D341Med (cell line): ENCODE measurements around the gene COL11A1.

ENCODE experiments used
- DNase-seq: peaks from one replicate; pipeline ENCODE4 v3.0.0; 2012; ENCODE audit warnings: low spot score

The COL11A1 gene

GRCh38 chr1:102899935-102900334 is 208.4 kb downstream of the COL11A1 start:
- DNase-seq: no peak

GRCh38 chr1:102897557-102897956 is 210.8 kb downstream of the COL11A1 start:
- DNase-seq: no peak

DNA sequence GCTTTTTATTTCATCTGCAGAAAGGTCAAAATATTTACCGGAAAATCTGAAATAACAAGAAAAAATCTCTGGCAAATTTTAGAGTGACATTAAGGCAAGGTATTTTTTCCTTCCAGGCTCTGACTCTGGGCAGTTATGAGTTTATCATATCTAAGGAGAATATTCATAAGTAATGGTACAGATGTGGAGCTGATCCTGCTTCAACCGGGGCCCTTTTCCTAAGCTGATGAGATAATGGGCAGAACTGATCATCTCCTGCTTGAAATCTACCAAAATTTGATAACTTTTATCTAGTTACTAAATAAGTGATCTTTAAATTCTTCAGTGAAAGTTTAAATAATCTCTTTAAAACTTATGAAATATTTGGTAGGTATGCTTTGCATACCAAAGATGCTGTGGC is 211.6 kb downstream of the COL11A1 start:
- DNase-seq: no peak

GRCh38 chr1:102896286-102896685 is 212.0 kb downstream of the COL11A1 start:
- DNase-seq: no peak

DNA sequence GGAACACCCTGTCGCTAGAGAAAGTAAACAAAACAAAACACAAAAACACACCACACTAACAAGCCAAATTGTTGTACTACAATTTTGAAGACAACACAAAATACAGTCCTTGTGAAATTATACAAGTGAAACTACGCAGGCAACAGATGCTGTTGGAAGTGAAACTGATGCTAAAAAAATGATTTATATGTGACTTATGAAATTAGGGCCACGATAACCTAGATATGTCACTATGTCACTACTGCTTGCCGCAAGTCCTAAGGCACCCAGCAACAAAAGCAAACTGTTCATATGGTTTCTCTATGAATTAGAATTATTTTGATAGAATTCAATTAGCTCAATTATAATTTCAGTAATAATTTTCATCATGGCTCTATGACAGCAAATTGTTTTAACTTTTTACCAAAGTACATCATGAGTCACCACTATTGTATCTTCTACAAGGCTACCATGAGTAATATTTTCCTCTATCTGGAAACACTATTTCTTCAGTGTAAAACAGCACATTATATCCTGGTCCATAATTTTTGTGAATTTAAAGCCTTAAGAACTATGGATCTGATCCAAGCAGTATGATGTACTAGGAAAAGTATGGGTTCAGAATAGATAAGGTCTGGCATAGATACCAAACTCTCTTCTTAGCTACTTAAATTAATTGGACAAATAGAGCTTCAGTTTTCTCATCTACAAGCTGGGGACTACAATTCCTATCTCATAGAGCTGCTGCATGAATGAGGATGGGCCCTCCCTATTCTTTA is 216.3 kb downstream of the COL11A1 start:
- no peak for DNase-seq

DNA sequence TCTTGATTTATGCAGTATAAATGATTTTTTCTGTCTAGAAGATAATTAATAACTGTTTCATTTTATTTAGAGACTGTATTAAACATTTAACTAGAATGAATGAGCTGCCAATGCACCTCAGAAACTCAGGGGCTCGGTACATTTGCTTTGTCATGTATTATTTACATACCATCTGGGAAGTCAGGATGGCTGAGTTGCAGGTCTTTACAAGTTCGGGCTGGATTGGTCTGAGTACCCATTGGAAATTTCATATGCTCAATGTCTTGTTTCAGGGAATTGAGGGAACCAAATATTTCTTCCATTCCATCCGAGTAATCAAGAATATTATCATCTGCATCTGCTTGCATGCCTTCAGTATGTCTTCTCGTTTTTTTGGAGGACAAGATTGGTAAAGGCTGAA is 221.7 kb downstream of the COL11A1 start:
- no peak for DNase-seq

DNA sequence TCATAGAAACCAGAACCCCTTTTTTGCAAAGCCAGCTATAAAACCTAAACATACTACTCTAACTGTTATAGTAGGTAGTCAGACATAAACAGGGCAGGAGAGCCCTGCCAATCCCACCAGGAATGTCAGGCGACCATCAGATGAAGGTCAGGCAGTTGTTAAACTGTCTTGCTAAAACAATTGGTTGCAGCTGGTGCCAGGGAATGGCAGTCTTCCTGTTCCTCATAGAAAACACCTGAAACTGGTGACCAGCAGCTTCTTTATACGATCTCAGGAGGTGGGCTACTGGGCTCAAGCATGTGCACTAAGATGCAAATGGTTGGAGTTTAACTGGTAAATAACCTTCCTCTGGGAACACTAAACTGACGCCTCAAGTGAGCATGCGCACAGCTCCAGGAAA is 224.1 kb downstream of the COL11A1 start:
- DNase-seq: no peak

- DNase-seq: no peak
Measured at GRCh38 chr1:102879439-102879993, 228.8 kb downstream of the COL11A1 start.

DNA sequence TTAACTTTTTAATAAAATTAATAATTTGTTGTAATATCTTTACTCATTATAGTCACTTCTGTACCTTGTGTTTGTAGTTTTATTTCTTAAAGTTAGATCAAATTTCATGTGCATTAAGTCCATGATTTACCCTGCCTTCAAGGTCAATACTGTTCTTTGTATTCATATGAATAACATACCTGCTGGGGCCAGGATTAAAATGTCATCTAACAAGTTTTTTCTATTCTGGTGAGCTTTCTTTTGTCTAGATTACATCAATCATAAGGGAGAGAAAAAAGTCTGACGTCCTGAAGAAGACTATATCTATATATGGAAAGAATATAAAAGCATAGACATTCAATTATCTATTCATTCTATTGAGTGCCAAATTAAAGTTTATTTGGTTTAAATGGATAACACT is 232.6 kb downstream of the COL11A1 start:
- no peak for DNase-seq

DNA sequence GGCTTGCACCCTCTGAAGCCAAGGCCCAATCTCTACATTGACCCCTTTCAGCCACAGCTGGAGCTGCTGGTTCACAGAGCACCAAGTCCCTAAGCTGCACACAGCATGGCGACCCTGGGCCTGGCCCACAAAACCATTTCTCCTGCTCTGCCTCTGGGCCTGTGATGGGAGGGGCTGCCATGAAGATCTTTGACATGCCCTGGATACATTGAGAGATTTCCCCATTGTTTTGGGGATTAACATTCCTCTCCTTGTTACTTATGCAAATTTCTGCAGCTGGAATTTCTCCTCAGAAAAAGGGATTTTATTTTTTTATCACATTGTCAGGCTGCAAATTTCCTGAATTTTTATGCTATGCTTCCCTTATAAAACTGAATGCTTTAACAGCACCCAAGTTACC is 235.8 kb downstream of the COL11A1 start:
- no peak for DNase-seq

DNA sequence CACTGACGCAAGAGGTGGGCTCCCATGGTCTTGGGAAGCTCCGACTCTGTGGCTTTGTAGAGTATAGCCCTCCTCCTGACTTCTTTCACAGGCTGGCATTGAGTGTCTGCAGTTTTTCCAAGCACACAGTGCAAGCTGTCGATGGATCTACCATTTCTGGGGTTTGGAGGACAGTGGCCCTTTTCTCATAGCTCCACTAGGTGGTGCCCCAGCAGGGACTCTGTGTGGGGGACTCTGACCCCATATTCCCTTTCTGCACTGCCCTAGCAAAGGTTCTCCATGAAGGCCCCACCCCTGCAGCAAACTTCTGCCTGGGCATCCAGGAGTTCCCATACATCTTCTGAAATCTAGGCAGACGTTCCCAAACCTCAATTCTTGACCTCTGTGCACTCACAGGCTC is 236.2 kb downstream of the COL11A1 start:
- DNase-seq: no peak

GRCh38 chr1:102863704-102864103 is 244.6 kb downstream of the COL11A1 start:
- DNase-seq: no peak

- no peak for DNase-seq
Measured at GRCh38 chr1:102861247-102861646, 247.1 kb downstream of the COL11A1 start.

DNA sequence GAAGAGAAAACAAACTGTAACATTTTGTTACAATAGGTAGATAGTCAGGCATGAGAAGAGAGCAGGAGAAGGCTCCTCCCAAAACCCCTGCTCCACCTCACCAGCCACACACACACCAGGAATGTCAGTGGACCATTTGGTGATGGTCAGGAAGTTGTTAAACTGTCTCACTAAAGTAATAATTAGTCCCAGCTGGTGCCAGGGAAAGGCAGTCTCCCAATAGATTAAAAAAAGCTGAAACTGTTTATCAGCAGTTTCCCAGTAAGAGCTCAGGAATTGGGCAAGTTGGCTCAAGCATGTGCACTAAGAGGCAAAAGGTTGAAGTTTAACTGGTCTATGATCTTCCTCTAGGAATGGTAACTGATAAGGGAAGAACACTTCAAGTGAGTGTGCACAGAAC is 249.6 kb downstream of the COL11A1 start:
- no peak for DNase-seq

- DNase-seq: no peak
Measured at GRCh38 chr1:102857251-102857650, 251.1 kb downstream of the COL11A1 start.

GRCh38 chr1:102853701-102854187 is 254.6 kb downstream of the COL11A1 start:
- DNase-seq: no peak

DNA sequence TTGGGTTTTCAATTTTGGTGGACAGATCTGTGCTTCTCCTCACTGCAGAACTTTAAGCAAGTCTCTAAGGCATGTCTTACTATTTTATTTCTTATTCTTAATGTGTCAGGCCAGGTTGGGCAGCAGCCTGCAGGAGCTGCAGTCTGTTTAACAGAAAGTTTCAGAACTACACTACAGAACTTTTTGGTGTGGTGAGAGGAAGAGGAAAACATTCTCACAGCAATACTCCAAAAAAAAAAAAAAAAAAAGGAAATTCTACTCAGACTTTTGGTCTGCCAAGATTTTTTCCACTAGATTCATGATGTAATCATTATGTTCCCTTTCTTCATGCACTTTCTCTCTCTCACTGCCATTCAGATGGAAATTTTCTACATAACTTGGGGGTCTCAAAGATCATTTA is 255.2 kb downstream of the COL11A1 start:
- DNase-seq: no peak

DNA sequence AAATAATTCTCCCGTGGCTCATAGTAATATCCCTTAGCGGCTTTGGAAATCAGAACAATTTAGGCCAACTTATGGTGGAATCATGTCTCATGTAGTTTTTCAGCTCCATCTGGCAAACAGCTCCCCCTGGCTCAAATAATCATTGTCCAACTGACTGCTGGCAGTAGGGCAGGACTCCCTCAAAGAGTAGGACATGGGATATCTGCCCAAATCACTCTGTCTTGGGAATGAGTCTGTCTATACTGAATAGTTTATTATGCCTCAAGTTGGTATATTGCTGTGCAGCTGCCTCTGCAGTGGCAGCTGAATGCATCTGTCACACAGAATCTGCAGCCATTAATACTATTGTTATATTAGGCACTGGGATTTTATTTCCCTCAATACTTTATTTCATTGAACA is 255.7 kb downstream of the COL11A1 start:
- DNase-seq: no peak

DNA sequence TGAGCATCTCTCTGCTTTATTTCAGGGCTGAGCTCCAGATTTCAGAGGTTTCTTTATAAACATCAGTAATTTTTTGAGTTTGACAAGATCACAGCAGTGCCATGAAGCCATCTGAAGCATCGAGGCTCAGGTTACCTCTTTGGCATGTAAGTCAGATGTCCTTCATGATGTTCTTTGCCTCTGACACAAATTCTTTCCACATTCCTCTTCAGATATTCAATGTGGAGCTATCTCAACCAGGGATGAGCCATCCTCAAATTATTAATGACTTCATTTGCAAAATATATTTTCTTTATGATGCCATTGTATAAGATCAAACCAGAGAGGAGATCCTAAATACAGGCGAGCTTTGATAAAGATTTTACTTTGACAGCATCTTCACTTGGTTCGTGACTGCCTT is 256.7 kb downstream of the COL11A1 start:
- no peak for DNase-seq

- DNase-seq: no peak
Measured at GRCh38 chr1:102842606-102843005, 265.7 kb downstream of the COL11A1 start.

GRCh38 chr1:102840741-102841140 is 267.6 kb downstream of the COL11A1 start:
- DNase-seq: no peak

DNA sequence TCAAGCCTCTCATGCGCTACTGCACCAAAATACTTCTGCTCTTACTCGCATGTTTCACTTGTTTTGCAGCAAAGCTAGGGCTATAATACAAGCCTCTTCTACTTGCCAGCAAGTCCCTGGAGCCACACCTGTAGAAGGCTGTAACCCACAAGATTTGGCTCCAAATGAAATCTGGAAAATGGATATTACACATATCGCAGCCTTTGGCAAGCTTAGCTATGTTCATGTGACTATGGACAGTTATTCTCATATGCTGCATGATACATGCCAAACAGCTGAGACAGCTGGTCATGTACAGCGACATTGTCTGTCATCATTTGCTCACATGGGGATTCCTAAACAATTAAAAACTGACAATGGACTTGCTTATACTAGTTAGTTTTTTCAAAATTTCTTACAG is 270.3 kb downstream of the COL11A1 start:
- DNase-seq: no peak

DNA sequence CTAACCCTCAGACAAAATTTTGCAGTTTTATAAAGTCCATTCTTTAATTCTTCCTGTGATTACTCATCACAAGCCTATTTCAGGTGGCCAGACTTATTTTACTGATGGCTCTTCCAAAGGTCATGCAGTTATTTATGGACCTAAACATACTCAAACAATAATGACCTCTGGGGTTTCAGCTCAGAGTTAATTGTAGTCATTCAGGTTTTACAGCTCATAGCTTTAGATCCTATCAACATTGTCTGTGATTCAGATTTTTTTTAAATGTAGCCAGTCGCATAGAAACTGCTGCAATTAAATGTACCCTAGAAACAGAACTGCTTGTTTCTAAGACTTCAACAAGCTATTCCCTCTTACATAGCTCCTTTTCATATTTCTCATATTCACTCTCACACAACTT is 270.8 kb downstream of the COL11A1 start:
- no peak for DNase-seq

- DNase-seq: no peak
Measured at GRCh38 chr1:102836991-102837390, 271.3 kb downstream of the COL11A1 start.
